Activated T-helper 2 cell treated with anti-CD3 and anti-CD28 coated beads, Interferon-gamma antibody, Interleukin-2, Interleukin-4, amounts not matched to agents 10 μg/mL and 5 μg/mL and 100 μg/mL, durations not matched to agents 14 hours and 24 hours and 36 hours (primary cell): ENCODE data around the gene TSACC. TPM values are rescaled to one million over a fixed set of nuclear protein-coding genes. Genes with fewer than 3 reads are reported as not detected.

ENCODE experiments used
- DNase-seq: peaks from one replicate; pipeline ENCODE4 v3.0.0; 2021; ENCODE audit warnings: low spot score
- H3K27ac Mint-ChIP-seq: one replicate; pipeline ENCODE4 v1.8.0; 2021; ENCODE audit warnings: mixed read lengths
- H3K27me3 Mint-ChIP-seq: one replicate; pipeline ENCODE4 v1.8.0; 2021; ENCODE audit warnings: low read depth, mixed read lengths
- H3K36me3 Mint-ChIP-seq: one replicate; pipeline ENCODE4 v1.8.0; 2021; ENCODE audit warnings: low read depth, mixed read lengths
- H3K4me1 Mint-ChIP-seq: one replicate; pipeline ENCODE4 v1.8.0; 2021; ENCODE audit warnings: low read depth, mixed read lengths
- H3K4me3 Mint-ChIP-seq: one replicate; pipeline ENCODE4 v1.8.0; 2021; ENCODE audit warnings: low read depth, mild to moderate bottlenecking, moderate library complexity, mixed read lengths
- H3K9me3 Mint-ChIP-seq: one replicate; pipeline ENCODE4 v1.8.0; 2021; ENCODE audit warnings: mixed read lengths
- intact Hi-C: fragments of 100-400 bp; cut with micrococcal nuclease; formaldehyde crosslinking; loops from one replicate; pipeline ENCODE4 v1.15.1; 2023
- total RNA-seq: library from RNA; stranded (reverse); gene quantifications from 2 replicates; pipeline ENCODE4 v1.2.3, GENCODE V29; 2022

Gene TSACC
- total RNA-seq, 1 donor from 2014 or later, result 0.39 TPM

GRCh38 chr1:156393095-156393494 is 54.8 kb downstream of the TSACC start:
- H3K27ac Mint-ChIP-seq, result no peak overlapping the region
- intact Hi-C loops, result no loop called here
- no peak for DNase-seq
- H3K27me3 Mint-ChIP-seq, result peaks cover 25% of the 10 kb centered on the region
- no peak overlapping the region for H3K4me3 Mint-ChIP-seq
- H3K4me1 Mint-ChIP-seq, result no peaks in the 10 kb centered on the region
- H3K9me3 Mint-ChIP-seq, result no peaks in the 10 kb centered on the region
- no peaks in the 10 kb centered on the region for H3K36me3 Mint-ChIP-seq

GRCh38 chr1:156394082-156394481 is 55.8 kb downstream of the TSACC start:
- DNase-seq, result no peak
- intact Hi-C loops, result no loop called here
- Mint-ChIP-seq H3K9me3 (no peaks in the 10 kb centered on the region), H3K4me3 (no peak overlapping the region), H3K36me3 (no peaks in the 10 kb centered on the region), H3K4me1 (no peaks in the 10 kb centered on the region), H3K27me3 (peaks cover 20% of the 10 kb centered on the region), H3K27ac (no peak overlapping the region)

GRCh38 chr1:156394835-156395461 is 56.6 kb downstream of the TSACC start:
- peaks cover 16% of the 10 kb centered on the region for H3K27me3 Mint-ChIP-seq
- intact Hi-C loops, result no loop called here
- no peak for DNase-seq
- no peaks in the 10 kb centered on the region for H3K4me1 Mint-ChIP-seq
- H3K4me3 Mint-ChIP-seq, result no peak overlapping the region
- no peak overlapping the region for H3K27ac Mint-ChIP-seq
- H3K9me3 Mint-ChIP-seq, result no peaks in the 10 kb centered on the region
- H3K36me3 Mint-ChIP-seq, result no peaks in the 10 kb centered on the region

Other genes with a start within 250 kb of the TSACC start
- 246 and 247 TPM in 2 replicates for gene LMNA, start 223.8 kb upstream of the TSACC start, total RNA-seq
- gene SEMA4A, start 184.9 kb upstream of the TSACC start, total RNA-seq, result 128 and 132 TPM in 2 replicates
- 62.6 and 63.7 TPM in 2 replicates for gene SLC25A44, start 144.4 kb upstream of the TSACC start, total RNA-seq
- gene PMF1, start 125.5 kb upstream of the TSACC start, total RNA-seq, result 115 and 117 TPM in 2 replicates
- gene BGLAP, start 96.3 kb upstream of the TSACC start, total RNA-seq, result 1.7 and 2.2 TPM in 2 replicates
- 5.8 and 7.1 TPM in 2 replicates for gene PAQR6, start 90.5 kb upstream of the TSACC start, total RNA-seq
- gene SMG5, start 55.7 kb upstream of the TSACC start, total RNA-seq, result 83.2 and 89.3 TPM in 2 replicates
- 6.8 and 7.8 TPM in 2 replicates for gene TMEM79, start 54.2 kb upstream of the TSACC start, total RNA-seq
- 19.1 and 19.8 TPM in 2 replicates for gene GLMP, start 42.8 kb upstream of the TSACC start, total RNA-seq
- gene VHLL, start 39.2 kb upstream of the TSACC start, total RNA-seq, result not detected in 2 replicates
- 504 and 517 TPM in 2 replicates for gene CCT3, start 234 bp upstream of the TSACC start, total RNA-seq
- not detected in 2 replicates for gene RHBG, start 30.7 kb downstream of the TSACC start, total RNA-seq
- 37.9 and 42.1 TPM in 2 replicates for gene MEF2D, start 162.2 kb downstream of the TSACC start, total RNA-seq
- 16.1 and 16.8 TPM in 2 replicates for gene IQGAP3, start 234.0 kb downstream of the TSACC start, total RNA-seq
- 3.8 and 4.5 TPM in 2 replicates for gene TTC24, start 241.2 kb downstream of the TSACC start, total RNA-seq